SK-N-SH (cell line): ENCODE measurements around the gene R3HDM2. TPM values are rescaled to one million over a fixed set of nuclear protein-coding genes. Genes with fewer than 3 reads are reported as not detected.

Experiments
- CTCF ChIA-PET: fragments of 300-600, 350-600 bp; formaldehyde crosslinking; extraction: SDS; loops from one replicate; lab custom pipeline; 2021; lab: Yijun Ruan, JAX
- POLR2A ChIA-PET: fragments of 350-600 bp; sonication (Branson Sonifier 250); formaldehyde crosslinking; extraction: SDS; loops from one replicate; lab custom pipeline; 2020; ENCODE audit warnings: antibody characterized with exemption, inconsistent platforms; lab: Yijun Ruan, JAX
- DNase-seq: peaks from one replicate; pipeline ENCODE4 v3.0.0; 2012
- H2AFZ ChIP-seq: fragments of 200-600 bp; sonication (generic); 2 replicates; pipeline ENCODE4 v1.8.1; 2016; ENCODE audit warnings: antibody characterized with exemption, mild to moderate bottlenecking, low read depth
- H3F3A ChIP-seq: fragments of 200-600 bp; sonication (generic); replicated peaks from 2 replicates; pipeline ENCODE3; 2016; ENCODE audit warnings: antibody characterized with exemption, mild to moderate bottlenecking; ENCODE audit not compliant: insufficient read depth
- H3K27ac ChIP-seq, 2 experiments: fragments of 200-500 bp in 1 of 2; fragments of 200-600 bp in 1 of 2; sonication (Bioruptor generic) in 1 of 2; sonication (generic), shearing (Covaris generic) in 1 of 2; 2 replicates each; pipeline versions ENCODE4 v1.5.1 to v1.6.1; 2014 to 2016; ENCODE audit warnings: low read depth in 2 of 2, inconsistent platforms in 1 of 2, low read length in 1 of 2, mild to moderate bottlenecking in 1 of 2, mixed read lengths in 1 of 2
- H3K27me3 ChIP-seq: fragments of 200-600 bp; sonication (generic), shearing (Covaris generic); 2 replicates; pipeline ENCODE4 v1.6.1; 2016; ENCODE audit warnings: mixed run types; ENCODE audit not compliant: insufficient read depth
- H3K36me3 ChIP-seq, 2 experiments: fragments of 200-500 bp in 1 of 2; fragments of 200-600 bp in 1 of 2; sonication (Bioruptor generic) in 1 of 2; sonication (generic) in 1 of 2; replicated peaks in 1 of 2; 2 replicates each; pipeline versions ENCODE3 to v1.5.1; 2014 to 2016; ENCODE audit warnings: low read length in 1 of 2, mild to moderate bottlenecking in 1 of 2; ENCODE audit not compliant: insufficient read depth in 2 of 2, control insufficient read depth in 1 of 2
- H3K4me1 ChIP-seq, 2 experiments: fragments of 200-500 bp in 1 of 2; fragments of 200-600 bp in 1 of 2; sonication (Bioruptor generic) in 1 of 2; sonication (generic), shearing (Covaris generic) in 1 of 2; 2 replicates each; pipeline versions ENCODE4 v1.5.1 to v1.6.1; 2014 to 2016; ENCODE audit warnings: low read depth in 1 of 2, low read length in 1 of 2, mixed run types in 1 of 2; ENCODE audit not compliant: insufficient read depth in 2 of 2, control insufficient read depth in 1 of 2
- H3K4me2 ChIP-seq: fragments of 200-600 bp; sonication (generic), shearing (Covaris generic); 2 replicates; pipeline ENCODE4 v1.6.1; 2017; ENCODE audit warnings: mixed run types
- H3K4me3 ChIP-seq, 2 experiments: fragments of 200-500 bp in 1 of 2; fragments of 200-600 bp in 1 of 2; sonication (Bioruptor generic) in 1 of 2; sonication (generic), shearing (Covaris generic) in 1 of 2; 2 replicates each; pipeline versions ENCODE4 v1.5.1 to v1.8.1; 2014 to 2016; ENCODE audit warnings: low read depth in 2 of 2, inconsistent platforms in 1 of 2, low read length in 1 of 2, mild to moderate bottlenecking in 1 of 2, mixed read lengths in 1 of 2, moderate library complexity in 1 of 2
- H3K79me2 ChIP-seq: fragments of 200-600 bp; sonication (generic); 2 replicates; pipeline ENCODE4 v1.8.1; 2017; ENCODE audit warnings: mild to moderate bottlenecking; ENCODE audit not compliant: insufficient read depth
- H3K9ac ChIP-seq: fragments of 200-600 bp; sonication (generic); 2 replicates; pipeline ENCODE4 v1.6.1; 2017; ENCODE audit warnings: mixed run types
- H3K9me2 ChIP-seq: fragments of 200-600 bp; sonication (generic); 2 replicates; pipeline ENCODE4 v1.6.1; 2017; ENCODE audit warnings: mixed run types
- H3K9me3 ChIP-seq: fragments of 200-600 bp; sonication (generic); 2 replicates; pipeline ENCODE4 v1.6.1; 2017; ENCODE audit warnings: mixed run types, mild to moderate bottlenecking, moderate library complexity
- H4K20me1 ChIP-seq: fragments of 200-600 bp; sonication (generic); 2 replicates; pipeline ENCODE4 v1.6.1; 2017; ENCODE audit warnings: mild to moderate bottlenecking, mixed run types; ENCODE audit not compliant: insufficient read depth
- CHD2 ChIP-seq: fragments of 150-350 bp; IDR thresholded peaks from 2 replicates; pipeline ENCODE4 v1.6.1; 2018; ENCODE audit warnings: low read length; ENCODE audit not compliant: partially characterized antibody
- MEF2A ChIP-seq: IDR thresholded peaks from 2 replicates; pipeline ENCODE4 v1.4.0; 2012; ENCODE audit warnings: low read depth, borderline replicate concordance
- MXI1 ChIP-seq: IDR thresholded peaks from 2 replicates; pipeline ENCODE4 v1.6.1; 2012; ENCODE audit warnings: mild to moderate bottlenecking, low read depth, low read length, improper control_type of control experiment
- NRF1 ChIP-seq: IDR thresholded peaks from 2 replicates; pipeline ENCODE4 v1.6.1; 2012; ENCODE audit warnings: low read depth, mild to moderate bottlenecking, low read length
- RAD21 ChIP-seq: IDR thresholded peaks from 2 replicates; pipeline ENCODE4 v1.6.1; 2012; ENCODE audit warnings: mild to moderate bottlenecking, low read length
- RFX5 ChIP-seq: IDR thresholded peaks from 2 replicates; pipeline ENCODE4 v1.6.1; 2012; ENCODE audit warnings: mild to moderate bottlenecking, improper control_type of control experiment, low read length
- SMC3 ChIP-seq: IDR thresholded peaks from 2 replicates; pipeline ENCODE4 v1.6.1; 2012; ENCODE audit warnings: low read depth, low read length, improper control_type of control experiment
- TAF1 ChIP-seq: IDR thresholded peaks from 2 replicates; pipeline ENCODE4 v1.6.1; 2012; ENCODE audit warnings: low read depth, mild to moderate bottlenecking, low read length, moderate library complexity, borderline replicate concordance
- TCF12 ChIP-seq: IDR thresholded peaks from 2 replicates; pipeline ENCODE4 v1.4.0; 2012
- YY1 ChIP-seq: IDR thresholded peaks from 2 replicates; pipeline ENCODE4 v1.4.0; 2012; ENCODE audit warnings: low read depth, mild to moderate bottlenecking
- WGBS: methylation state at CpG from one replicate; pipeline ENCODE4 v1.1.6; 2017; ENCODE audit warnings: low lambda C conversion rate; 5-methylcytosine and 5-hydroxymethylcytosine counted together
- polyA plus RNA-seq, 3 experiments: library from polyadenylated mRNA; depleted of rRNA; stranded (reverse); fragments of >200 nt; gene quantifications; 2 replicates each; pipeline ENCODE4 v1.2.3, GENCODE V29; 2012
- TF ChIP-seq, protein P1 (sequence below): fragments of 200-600 bp; sonication (generic); IDR thresholded peaks from 2 replicates; pipeline ENCODE4 v1.6.1; 2017; ENCODE audit warnings: antibody characterized with exemption, mild to moderate bottlenecking, moderate library complexity
- TF ChIP-seq, protein P2 (sequence below): IDR thresholded peaks from 2 replicates; pipeline ENCODE4; 2012
- TF ChIP-seq, protein P3 (sequence below): IDR thresholded peaks from 2 replicates; pipeline ENCODE4 v1.4.0; 2012; ENCODE audit warnings: low read depth

The R3HDM2 gene
- polyA plus RNA-seq, 1 of the 3 experiments (the other 2 are of a cell fraction): 23.1 TPM

DNA sequence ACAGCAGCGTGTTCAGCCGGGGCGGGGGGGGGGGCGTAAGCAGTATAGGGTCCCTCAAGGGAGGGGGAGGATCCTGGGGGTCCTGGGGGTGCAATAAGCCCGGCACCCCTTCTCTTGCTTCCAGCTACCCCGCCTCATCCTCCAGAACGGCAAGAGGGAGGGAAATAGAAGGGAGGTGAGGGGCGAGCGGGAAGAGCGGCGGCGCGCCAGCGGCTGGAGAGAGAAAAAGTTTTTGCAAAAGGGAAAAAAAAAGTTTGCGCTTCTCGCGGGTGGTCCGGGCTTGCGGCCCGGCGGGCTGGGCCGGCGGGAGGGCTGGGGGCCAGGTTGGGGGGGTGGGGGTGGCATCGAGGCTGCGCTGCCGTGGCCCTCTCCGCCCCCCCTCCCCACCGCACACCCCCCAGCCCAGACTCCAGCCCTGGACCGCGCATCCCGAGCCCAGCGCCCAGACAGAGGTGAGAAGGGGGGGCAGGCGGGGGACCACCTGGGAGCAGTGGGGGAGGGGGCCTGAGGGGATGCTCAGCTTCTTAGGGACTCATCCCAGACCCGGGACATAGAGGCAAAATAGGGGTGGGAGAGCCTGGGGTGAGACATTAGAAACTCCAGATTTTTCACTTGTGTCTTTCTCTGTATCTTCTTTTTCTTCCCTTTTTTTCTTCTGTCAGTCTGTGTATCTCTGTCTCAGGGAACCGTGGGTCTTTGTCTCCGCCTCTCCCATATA is 29.1 kb upstream of the R3HDM2 start, which contains the start of gene GLI1:
GLI1 (plus strand) TSS at position 36 of the 718 bp plus-strand sequence. CDS start 3,907 bp downstream, outside the sequence.
- TF ChIP-seq MEF2A (no peak), TAF1 (no peak)
- TF ChIP-seq, all 33 proteins: peak for 0
- peak within 1 kb of the TSS; percentile 53; a peak in 3 of 4 replicates for H3K27ac ChIP-seq
- no peaks in the 10 kb centered on the region for H4K20me1 ChIP-seq
- whole genome bisulfite sequencing: 1% methylated on average over 27 of the region's 36 CpGs
- H3K9me3 ChIP-seq: no peaks in the 10 kb centered on the region
- no peaks in the 10 kb centered on the region for H3K79me2 ChIP-seq
- DNase-seq: peak; percentile 82
- peaks cover 0 to 28% of the 10 kb centered on the region in 2 experiments; a peak in 2 of 4 replicates for H3K4me1 ChIP-seq
- H3K4me3 ChIP-seq: peak within 1 kb of the TSS; percentile 67 to 90
- H3K9me2 ChIP-seq: no peaks in the 10 kb centered on the region
- CTCF ChIA-PET: interaction anchor here (0.6 to 13.7 kb wide), 59 partner anchors 8 to 336 kb away, joined by 3 to 391 read pairs (median 4); partner anchors contain the start of genes B4GALNT1, INHBC, MARS1 and NXPH4
- H3K9ac ChIP-seq: peak within 1 kb of the TSS; percentile 52; the same call in 1 of the 2 replicates
- H3K36me3 ChIP-seq: no peaks in the 10 kb centered on the region
- peak within 1 kb of the TSS; percentile 94 for H3K4me2 ChIP-seq
- H3F3A ChIP-seq: peaks cover 5% of the 10 kb centered on the region
- H2AFZ ChIP-seq: peak within 1 kb of the TSS; percentile 97
- POLR2A ChIA-PET: no interaction called here
- H3K27me3 ChIP-seq: no peaks in the 10 kb centered on the region

DNA sequence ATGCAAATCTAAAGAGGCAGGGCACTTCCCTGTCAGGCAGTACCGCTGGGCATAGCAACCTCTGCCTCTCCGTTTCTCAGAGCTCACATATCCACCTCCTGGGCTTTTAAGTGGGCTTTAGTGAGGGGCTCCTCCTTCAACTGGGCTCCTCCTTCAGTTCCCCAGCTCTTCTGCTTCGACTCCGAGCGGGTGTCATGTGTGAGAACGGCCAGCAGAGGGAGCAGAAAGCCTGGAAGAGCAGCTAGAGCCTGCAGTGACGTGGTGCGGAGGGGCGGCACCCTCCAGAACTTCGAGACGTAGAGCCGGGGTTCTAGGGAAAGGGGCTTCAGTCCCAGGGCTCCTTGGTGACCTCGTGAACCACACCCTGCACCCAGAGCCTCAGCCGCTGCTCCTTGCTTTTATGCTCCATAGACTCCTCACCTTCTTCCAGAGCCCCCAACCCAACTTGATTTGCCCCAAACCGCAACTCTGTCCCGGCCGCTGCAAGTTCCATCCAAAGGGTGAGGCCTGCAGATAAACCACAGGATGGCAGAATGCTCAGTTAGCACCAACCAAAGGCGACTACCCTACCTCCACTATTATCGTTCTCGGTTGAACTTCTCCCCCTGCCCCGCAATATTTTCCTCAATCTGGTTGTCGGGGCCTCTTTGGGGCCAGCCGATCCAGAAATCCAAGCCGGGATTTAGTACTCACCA is 28.4 kb upstream of the R3HDM2 start:
- Histone ChIP-seq H3K27me3 (no peaks in the 10 kb centered on the region), H3K36me3 (no peaks in the 10 kb centered on the region), H3K9me3 (no peaks in the 10 kb centered on the region), H3K4me1 (peaks cover 0 to 34% of the 10 kb centered on the region in 2 experiments; a peak in 2 of 4 replicates), H3K9me2 (no peaks in the 10 kb centered on the region), H3K4me2 (peak overlapping the region; percentile 94), H3K27ac (peak overlapping the region; percentile 53; a peak in 3 of 4 replicates), H4K20me1 (no peaks in the 10 kb centered on the region), H3F3A (peaks cover 5% of the 10 kb centered on the region), H3K4me3 (peak overlapping the region; percentile 67 to 90), H3K79me2 (no peaks in the 10 kb centered on the region), H3K9ac (peak overlapping the region; percentile 52; the same call in 1 of the 2 replicates), H2AFZ (peak overlapping the region; percentile 97)
- ChIA-PET CTCF (interaction anchor here (0.6 to 13.7 kb wide), 71 partner anchors 9 to 335 kb away, joined by 3 to 391 read pairs (median 4); partner anchors contain the start of genes B4GALNT1, INHBC, MARS1 and NXPH4), POLR2A (interaction anchor here (0.7 to 1.0 kb wide), 3 partner anchors 13 to 61 kb away, joined by 3 read pairs; partner anchors contain the start of gene DDIT3)
- TF ChIP-seq NRF1 (no peak), RFX5 (no peak), MXI1 (peak; percentile 65), TCF12 (0 out of 2 replicates have a peak, but pooled peaks have one; percentile 18), YY1 (peak; percentile 44; the same call in 1 of the 2 replicates), CHD2 (peak; percentile 8), SMC3 (peak; percentile 64), RAD21 (peak; percentile 75)
- TF ChIP-seq, protein P1, sequence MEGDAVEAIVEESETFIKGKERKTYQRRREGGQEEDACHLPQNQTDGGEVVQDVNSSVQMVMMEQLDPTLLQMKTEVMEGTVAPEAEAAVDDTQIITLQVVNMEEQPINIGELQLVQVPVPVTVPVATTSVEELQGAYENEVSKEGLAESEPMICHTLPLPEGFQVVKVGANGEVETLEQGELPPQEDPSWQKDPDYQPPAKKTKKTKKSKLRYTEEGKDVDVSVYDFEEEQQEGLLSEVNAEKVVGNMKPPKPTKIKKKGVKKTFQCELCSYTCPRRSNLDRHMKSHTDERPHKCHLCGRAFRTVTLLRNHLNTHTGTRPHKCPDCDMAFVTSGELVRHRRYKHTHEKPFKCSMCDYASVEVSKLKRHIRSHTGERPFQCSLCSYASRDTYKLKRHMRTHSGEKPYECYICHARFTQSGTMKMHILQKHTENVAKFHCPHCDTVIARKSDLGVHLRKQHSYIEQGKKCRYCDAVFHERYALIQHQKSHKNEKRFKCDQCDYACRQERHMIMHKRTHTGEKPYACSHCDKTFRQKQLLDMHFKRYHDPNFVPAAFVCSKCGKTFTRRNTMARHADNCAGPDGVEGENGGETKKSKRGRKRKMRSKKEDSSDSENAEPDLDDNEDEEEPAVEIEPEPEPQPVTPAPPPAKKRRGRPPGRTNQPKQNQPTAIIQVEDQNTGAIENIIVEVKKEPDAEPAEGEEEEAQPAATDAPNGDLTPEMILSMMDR: peak; percentile 85
- TF ChIP-seq, protein P2, sequence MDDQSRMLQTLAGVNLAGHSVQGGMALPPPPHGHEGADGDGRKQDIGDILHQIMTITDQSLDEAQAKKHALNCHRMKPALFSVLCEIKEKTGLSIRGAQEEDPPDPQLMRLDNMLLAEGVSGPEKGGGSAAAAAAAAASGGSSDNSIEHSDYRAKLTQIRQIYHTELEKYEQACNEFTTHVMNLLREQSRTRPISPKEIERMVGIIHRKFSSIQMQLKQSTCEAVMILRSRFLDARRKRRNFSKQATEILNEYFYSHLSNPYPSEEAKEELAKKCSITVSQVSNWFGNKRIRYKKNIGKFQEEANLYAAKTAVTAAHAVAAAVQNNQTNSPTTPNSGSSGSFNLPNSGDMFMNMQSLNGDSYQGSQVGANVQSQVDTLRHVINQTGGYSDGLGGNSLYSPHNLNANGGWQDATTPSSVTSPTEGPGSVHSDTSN: no peak
- TF ChIP-seq, protein P3, sequence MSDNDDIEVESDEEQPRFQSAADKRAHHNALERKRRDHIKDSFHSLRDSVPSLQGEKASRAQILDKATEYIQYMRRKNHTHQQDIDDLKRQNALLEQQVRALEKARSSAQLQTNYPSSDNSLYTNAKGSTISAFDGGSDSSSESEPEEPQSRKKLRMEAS: peak; percentile 74; the same call in 1 of the 2 replicates
- DNase-seq: peak; percentile 85
- WGBS: under 1% methylated on average over 24 of the region's 24 CpGs
